ENCODE data around the gene SPATA6.

- TF ChIP-seq CTCF (IDR thresholded peaks at IDR 0.05), result no peak
- TF ChIP-seq POLR2A (IDR thresholded peaks at IDR 0.05), result no peak
These were observed 97.2 kb downstream of the SPATA6 start for GRCh38 chr1:48374785-48375184.
